Left lung (tissue), 10 donors: Measurements from ENCODE around the gene SLC25A36. TPM values are rescaled to one million over a fixed set of nuclear protein-coding genes. Genes with fewer than 3 reads are reported as not detected.

ENCODE experiments used
- ATAC-seq: fragments of 200-7000 bp; cut with Tn5 transposase; one replicate; pipeline ENCODE4 v1.9.1; 2020; ENCODE audit warnings: moderate library complexity
- DNase-seq, 4 donors: peaks; one replicate each; pipeline ENCODE4 v3.0.0-alpha.2; 2013 to 2020
- H3K27ac ChIP-seq, 2 donors: fragments of 200-600 bp; sonication (generic) in 1 of 2; one replicate each; pipeline versions ENCODE4 v1.5.0 to v1.8.0; 2020 to 2021
- H3K27me3 ChIP-seq, 2 donors: fragments of 200-600 bp; sonication (generic) in 1 of 2; one replicate each; pipeline versions ENCODE4 v1.5.0 to v1.8.0; 2020 to 2021
- H3K36me3 ChIP-seq, 2 donors: fragments of 200-600 bp; sonication (generic) in 1 of 2; one replicate each; pipeline versions ENCODE4 v1.5.0 to v1.8.0; 2020 to 2021
- H3K4me1 ChIP-seq, 2 donors: fragments of 200-600 bp; one replicate each; pipeline ENCODE4 v1.8.0; 2021
- H3K4me3 ChIP-seq, 2 donors: fragments of 200-600 bp; sonication (generic) in 1 of 2; one replicate each; pipeline versions ENCODE4 v1.5.0 to v1.8.0; 2020 to 2021; ENCODE audit warnings: mild to moderate bottlenecking in 1 of 2
- H3K9me3 ChIP-seq, 2 donors: fragments of 200-600 bp; sonication (generic) in 1 of 2; one replicate each; pipeline versions ENCODE4 v1.5.0 to v1.8.0; 2020 to 2021
- intact Hi-C, 2 donors: fragments of 100-400 bp; cut with DNase I; formaldehyde crosslinking; loops; one replicate each; pipeline versions ENCODE4 v1.11.2 to v1.14.2; 2022
- polyA plus RNA-seq, 6 donors: library from polyadenylated mRNA; unstranded; fragments of 120-200 nt; gene quantifications; one replicate each; pipeline ENCODE4 v1.2.1, GENCODE V29; 2013; ENCODE audit not compliant: insufficient read length in 6 of 6
- total RNA-seq, 2 donors: library from RNA; stranded (reverse); fragmentation: NEBNext Ultra II Directional; extraction: Animal tissue kit (Norgen Biotek cat#: 25700); gene quantifications; one replicate each; pipeline ENCODE4 v1.2.1, GENCODE V29; 2021
- TF ChIP-seq, protein P1 (sequence below), 2 donors: fragments of 200-600 bp; sonication (generic) in 1 of 2; IDR thresholded peaks; one replicate each; pipeline versions ENCODE4 v1.5.0 to v1.8.0; 2021; ENCODE audit warnings: antibody characterized with exemption in 2 of 2
- donor health status: DM: no; HTN: yes; CAD: no.
- donor health status: DM: no; HTN: no; CAD: no.

The SLC25A36 gene
- total and polyA plus RNA-seq, 8 donors = 53.3 to 215 (median 174) TPM

DNA sequence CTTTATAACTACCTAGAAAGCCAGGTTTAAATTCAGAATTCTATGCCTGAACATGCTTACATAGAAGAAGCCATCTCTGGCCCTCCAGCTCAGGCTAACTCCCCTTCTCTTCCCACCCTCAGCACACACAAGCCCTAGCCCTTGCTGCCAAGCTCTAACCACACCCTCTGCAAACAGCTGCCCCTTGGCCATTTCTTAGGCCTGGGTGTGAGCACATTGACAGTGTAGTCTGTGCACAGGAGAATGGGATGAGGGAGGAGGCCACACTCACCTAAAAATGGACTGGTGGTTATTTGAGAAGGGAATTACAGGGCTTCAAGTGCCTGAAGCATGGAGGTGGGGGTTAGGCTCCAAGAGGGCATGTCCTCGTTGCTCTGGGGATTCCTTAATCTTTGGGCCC, 42.3 kb upstream of the SLC25A36 start:
- no peak overlapping the region for H3K4me3 ChIP-seq
- ATAC-seq (peak; percentile 47), DNase-seq (no peak)
- H3K4me1 ChIP-seq = no peaks in the 10 kb centered on the region
- H3K27me3 ChIP-seq = peaks cover 0 to 7% of the 10 kb centered on the region in 2 donors
- H3K27ac ChIP-seq = no peak overlapping the region
- intact Hi-C loops = no loop called here
- no peaks in the 10 kb centered on the region for H3K36me3 ChIP-seq
- TF ChIP-seq, protein P1, sequence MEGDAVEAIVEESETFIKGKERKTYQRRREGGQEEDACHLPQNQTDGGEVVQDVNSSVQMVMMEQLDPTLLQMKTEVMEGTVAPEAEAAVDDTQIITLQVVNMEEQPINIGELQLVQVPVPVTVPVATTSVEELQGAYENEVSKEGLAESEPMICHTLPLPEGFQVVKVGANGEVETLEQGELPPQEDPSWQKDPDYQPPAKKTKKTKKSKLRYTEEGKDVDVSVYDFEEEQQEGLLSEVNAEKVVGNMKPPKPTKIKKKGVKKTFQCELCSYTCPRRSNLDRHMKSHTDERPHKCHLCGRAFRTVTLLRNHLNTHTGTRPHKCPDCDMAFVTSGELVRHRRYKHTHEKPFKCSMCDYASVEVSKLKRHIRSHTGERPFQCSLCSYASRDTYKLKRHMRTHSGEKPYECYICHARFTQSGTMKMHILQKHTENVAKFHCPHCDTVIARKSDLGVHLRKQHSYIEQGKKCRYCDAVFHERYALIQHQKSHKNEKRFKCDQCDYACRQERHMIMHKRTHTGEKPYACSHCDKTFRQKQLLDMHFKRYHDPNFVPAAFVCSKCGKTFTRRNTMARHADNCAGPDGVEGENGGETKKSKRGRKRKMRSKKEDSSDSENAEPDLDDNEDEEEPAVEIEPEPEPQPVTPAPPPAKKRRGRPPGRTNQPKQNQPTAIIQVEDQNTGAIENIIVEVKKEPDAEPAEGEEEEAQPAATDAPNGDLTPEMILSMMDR (IDR thresholded peaks at IDR 0.05) = no peak
- H3K9me3 ChIP-seq = no peaks in the 10 kb centered on the region

DNA sequence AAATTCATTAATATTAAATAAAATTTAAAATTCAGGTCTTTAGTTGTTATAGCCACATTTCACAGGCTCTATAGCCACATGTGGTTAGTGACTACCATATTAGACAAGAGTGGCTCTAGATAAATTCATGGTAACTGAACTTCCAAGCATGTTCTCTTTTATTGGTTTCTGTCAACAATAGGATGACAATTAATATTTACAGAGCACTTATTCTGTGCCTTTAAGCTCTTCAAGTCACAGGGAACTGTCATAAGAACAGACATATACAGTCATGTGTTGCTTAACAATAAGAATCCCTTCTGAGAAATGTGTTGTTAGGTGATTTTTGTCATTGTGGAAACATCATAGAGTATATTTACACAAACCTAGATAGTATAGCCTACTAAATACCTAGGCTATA, 38.8 kb upstream of the SLC25A36 start:
- TF ChIP-seq, protein P1 (IDR thresholded peaks at IDR 0.05) = no peak
- no peaks in the 10 kb centered on the region for H3K27me3 ChIP-seq
- DNase-seq (no peak), ATAC-seq (no peak)
- intact Hi-C loops = no loop called here
- no peak overlapping the region for H3K4me3 ChIP-seq
- H3K27ac ChIP-seq = no peak overlapping the region
- H3K9me3 ChIP-seq = no peaks in the 10 kb centered on the region
- H3K4me1 ChIP-seq = no peaks in the 10 kb centered on the region
- H3K36me3 ChIP-seq = no peaks in the 10 kb centered on the region

DNA sequence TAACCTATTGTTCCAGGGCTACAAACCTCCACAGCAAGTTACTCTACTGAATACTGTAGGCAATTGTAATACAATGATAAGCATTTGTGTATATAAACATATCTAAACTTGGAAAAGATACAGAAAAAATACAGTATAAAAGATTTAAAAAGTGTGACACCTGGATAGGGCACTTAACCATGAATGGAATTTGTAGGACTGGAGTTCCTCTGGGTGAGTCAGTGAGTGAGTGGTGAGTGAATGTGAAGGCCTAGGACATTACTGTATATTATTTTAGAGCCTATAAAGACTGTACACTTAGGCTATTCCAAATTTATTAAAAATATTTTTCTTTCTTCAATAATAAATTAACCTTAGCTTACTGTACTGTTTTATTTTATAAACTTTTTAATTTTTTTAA, 38.4 kb upstream of the SLC25A36 start:
- Histone ChIP-seq H3K4me1 (no peaks in the 10 kb centered on the region), H3K27ac (no peak overlapping the region), H3K9me3 (no peaks in the 10 kb centered on the region), H3K27me3 (no peaks in the 10 kb centered on the region), H3K36me3 (no peaks in the 10 kb centered on the region), H3K4me3 (no peak overlapping the region)
- TF ChIP-seq, protein P1 (IDR thresholded peaks at IDR 0.05) = no peak
- ATAC-seq = peak; percentile 67
- intact Hi-C loops = no loop called here
- no peak for DNase-seq

DNA sequence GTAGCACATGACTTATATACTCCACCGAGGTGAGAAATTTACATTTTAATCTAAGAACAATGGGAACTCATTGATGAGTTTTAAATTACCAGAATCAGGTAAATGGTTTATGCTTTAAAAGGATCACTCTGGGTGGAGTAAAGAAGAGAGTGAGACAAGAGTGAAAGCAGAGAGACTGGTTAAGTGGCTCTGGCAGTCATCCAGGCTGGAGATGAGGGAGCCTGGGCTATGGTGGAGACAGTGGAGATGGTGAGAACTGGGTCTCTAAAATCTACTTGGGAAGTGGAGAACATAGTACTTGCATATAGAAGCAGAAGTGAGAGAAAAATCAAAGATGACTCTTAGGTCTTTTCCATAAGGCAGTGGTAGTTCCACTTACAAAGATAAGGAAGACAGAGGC, 37.1 kb upstream of the SLC25A36 start:
- no peaks in the 10 kb centered on the region for H3K36me3 ChIP-seq
- no peak for DNase-seq
- H3K4me3 ChIP-seq = no peak overlapping the region
- no peak for ATAC-seq
- no peaks in the 10 kb centered on the region for H3K27me3 ChIP-seq
- intact Hi-C loops = no loop called here
- H3K4me1 ChIP-seq = no peaks in the 10 kb centered on the region
- no peak overlapping the region for H3K27ac ChIP-seq
- H3K9me3 ChIP-seq = no peaks in the 10 kb centered on the region
- TF ChIP-seq, protein P1 (IDR thresholded peaks at IDR 0.05) = no peak

DNA sequence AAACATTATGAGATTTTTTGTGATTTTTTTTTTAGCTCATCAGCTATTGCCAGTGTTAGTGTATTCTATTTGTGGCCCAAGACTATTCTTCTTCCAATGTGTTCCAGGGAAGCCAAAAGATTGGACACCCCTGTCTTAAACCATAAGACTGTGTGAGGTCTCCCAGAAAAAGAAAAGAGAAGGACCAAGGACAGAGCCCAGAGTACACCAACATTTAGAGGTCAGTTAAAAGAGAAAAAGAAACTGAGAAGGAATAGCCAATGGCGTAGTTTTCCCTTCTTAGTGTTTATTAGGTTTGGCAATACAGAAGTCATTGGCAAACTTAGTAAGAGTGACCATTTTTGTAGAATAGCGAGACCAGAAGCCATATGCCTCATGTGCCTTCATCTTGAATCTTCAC, 36.1 kb upstream of the SLC25A36 start:
- no peaks in the 10 kb centered on the region for H3K36me3 ChIP-seq
- intact Hi-C loops = no loop called here
- H3K9me3 ChIP-seq = no peaks in the 10 kb centered on the region
- TF ChIP-seq, protein P1 (IDR thresholded peaks at IDR 0.05) = no peak
- DNase-seq = no peak
- H3K4me3 ChIP-seq = no peak overlapping the region
- H3K27me3 ChIP-seq = no peaks in the 10 kb centered on the region
- H3K4me1 ChIP-seq = no peaks in the 10 kb centered on the region
- no peak overlapping the region for H3K27ac ChIP-seq
- ATAC-seq = no peak
